Stomach smooth muscle (tissue), 2 donors: Measurements from ENCODE around the gene CLIC6.

Experiments
- H3K27ac ChIP-seq: one replicate; pipeline ENCODE4 v1.7.0; 2013; ENCODE audit warnings: mild to moderate bottlenecking, low read length, inconsistent platforms
- H3K27me3 ChIP-seq, 2 donors: one replicate each; pipeline ENCODE4 v1.7.0; 2013; ENCODE audit warnings: low read length in 2 of 2; ENCODE audit not compliant: insufficient read depth in 2 of 2, control insufficient read depth in 1 of 2
- H3K36me3 ChIP-seq, 2 donors: one replicate each; pipeline ENCODE4 v1.7.0; 2013; ENCODE audit warnings: low read length in 2 of 2; ENCODE audit not compliant: control insufficient read depth in 2 of 2, insufficient read depth in 2 of 2
- H3K4me1 ChIP-seq: one replicate; pipeline ENCODE4 v1.7.0; 2013; ENCODE audit warnings: low read length; ENCODE audit not compliant: control insufficient read depth, insufficient read depth
- H3K4me3 ChIP-seq, 2 donors: one replicate each; pipeline ENCODE4 v1.7.0; 2013; ENCODE audit warnings: low read length in 2 of 2
- H3K9ac ChIP-seq, 2 donors: one replicate each; pipeline ENCODE4 v1.7.0; 2013; ENCODE audit warnings: low read length in 2 of 2, mild to moderate bottlenecking in 1 of 2
- H3K9me3 ChIP-seq, 2 donors: one replicate each; pipeline ENCODE4 v1.7.0; 2013; ENCODE audit warnings: low read length in 2 of 2; ENCODE audit not compliant: control insufficient read depth in 2 of 2
- donor health status: healthy.
- donor health status: Pancreatic carcinoma.

CLIC6 gene

DNA sequence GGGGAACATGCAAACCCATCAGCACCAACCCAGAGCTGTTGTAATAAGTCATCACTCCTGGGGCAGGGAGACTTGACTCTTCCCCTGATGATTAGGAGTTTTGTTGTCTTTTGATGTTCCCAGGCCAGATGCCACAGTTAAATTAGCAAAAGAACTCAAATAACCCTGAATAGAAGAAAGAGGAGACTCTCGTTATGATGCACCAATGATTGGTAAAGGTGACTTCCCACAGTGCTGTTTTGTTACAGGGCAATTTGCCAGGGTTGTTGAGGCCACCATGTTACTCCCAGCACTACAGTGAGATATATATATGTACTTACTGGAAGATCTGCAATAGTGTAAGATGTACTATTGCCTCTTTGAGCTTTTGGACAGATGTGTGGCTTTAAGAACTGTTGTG is 29.5 kb upstream of the CLIC6 start:
- Histone ChIP-seq H3K27me3 (peaks cover 4 to 5% of the 10 kb centered on the region in 2 donors), H3K27ac (no peak overlapping the region), H3K4me1 (no peaks in the 10 kb centered on the region), H3K36me3 (no peaks in the 10 kb centered on the region), H3K9me3 (no peaks in the 10 kb centered on the region), H3K4me3 (no peak overlapping the region), H3K9ac (no peak overlapping the region)

DNA sequence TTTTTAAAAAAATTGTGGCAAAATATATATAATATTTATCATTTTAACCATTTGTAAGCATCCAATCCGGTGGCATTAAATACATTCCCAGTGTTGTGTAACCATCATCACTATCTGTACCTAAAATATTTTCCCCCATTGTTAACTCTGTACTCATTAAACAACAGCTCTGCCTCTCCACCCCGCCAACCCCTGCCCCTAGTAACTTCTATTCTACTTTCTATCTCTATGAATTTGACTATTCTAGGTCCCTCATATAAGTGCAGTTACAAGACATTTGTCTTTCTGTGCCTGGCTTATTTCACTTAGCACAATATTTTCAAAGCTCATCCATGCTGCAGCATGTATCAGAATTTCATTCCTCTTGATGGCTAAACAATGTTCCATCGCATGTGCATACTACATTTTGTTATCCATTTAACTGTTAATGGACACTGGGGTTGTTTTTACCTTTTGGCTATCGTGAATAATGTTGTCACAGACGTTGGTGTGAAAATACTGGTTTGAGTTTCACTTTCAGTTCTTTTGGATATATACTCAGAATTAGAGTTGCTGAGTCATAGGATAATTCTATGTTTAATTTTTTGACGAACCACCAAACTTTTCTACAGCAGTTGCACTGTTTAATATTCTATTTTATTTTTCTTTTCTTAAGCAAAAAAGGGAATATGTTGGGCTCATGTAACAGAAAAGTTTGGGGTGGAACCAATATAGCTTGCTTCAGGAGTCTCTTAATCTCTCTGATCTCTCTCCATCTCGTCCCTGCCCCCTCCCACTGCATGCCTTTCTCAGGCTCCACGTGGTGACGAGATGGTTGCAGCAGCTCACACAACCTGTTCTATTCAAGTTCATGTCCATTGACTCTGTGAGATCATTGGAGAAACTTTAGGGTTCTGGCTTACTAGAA is 28.7 kb upstream of the CLIC6 start:
- Histone ChIP-seq H3K9me3 (no peaks in the 10 kb centered on the region), H3K4me1 (no peaks in the 10 kb centered on the region), H3K27ac (no peak overlapping the region), H3K36me3 (no peaks in the 10 kb centered on the region), H3K27me3 (peaks cover 4% of the 10 kb centered on the region in 2 donors), H3K9ac (no peak overlapping the region), H3K4me3 (no peak overlapping the region)

DNA sequence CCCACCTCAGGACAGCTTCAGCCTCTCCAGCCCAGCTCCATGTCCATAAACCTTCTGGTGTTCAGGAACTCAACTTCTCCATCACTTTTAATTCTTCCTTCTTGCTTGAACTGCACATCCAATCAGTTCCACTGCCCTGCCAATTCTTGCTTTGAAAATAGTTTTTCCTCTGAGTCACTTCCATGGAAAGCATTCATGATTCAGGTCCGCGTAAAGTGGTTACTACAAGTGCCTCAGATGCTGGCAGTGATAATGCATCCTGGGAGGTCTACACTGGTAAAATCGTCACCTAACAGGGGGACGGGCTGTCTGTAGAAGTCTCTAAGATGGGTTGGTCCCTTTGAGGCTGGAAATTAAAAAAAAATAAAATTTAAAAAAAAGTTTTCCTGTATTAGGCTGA is 27.9 kb upstream of the CLIC6 start:
- Histone ChIP-seq H3K27ac (no peak overlapping the region), H3K4me1 (no peaks in the 10 kb centered on the region), H3K36me3 (no peaks in the 10 kb centered on the region), H3K4me3 (no peak overlapping the region), H3K9me3 (no peaks in the 10 kb centered on the region), H3K27me3 (peaks cover 0 to 4% of the 10 kb centered on the region in 2 donors), H3K9ac (no peak overlapping the region)

DNA sequence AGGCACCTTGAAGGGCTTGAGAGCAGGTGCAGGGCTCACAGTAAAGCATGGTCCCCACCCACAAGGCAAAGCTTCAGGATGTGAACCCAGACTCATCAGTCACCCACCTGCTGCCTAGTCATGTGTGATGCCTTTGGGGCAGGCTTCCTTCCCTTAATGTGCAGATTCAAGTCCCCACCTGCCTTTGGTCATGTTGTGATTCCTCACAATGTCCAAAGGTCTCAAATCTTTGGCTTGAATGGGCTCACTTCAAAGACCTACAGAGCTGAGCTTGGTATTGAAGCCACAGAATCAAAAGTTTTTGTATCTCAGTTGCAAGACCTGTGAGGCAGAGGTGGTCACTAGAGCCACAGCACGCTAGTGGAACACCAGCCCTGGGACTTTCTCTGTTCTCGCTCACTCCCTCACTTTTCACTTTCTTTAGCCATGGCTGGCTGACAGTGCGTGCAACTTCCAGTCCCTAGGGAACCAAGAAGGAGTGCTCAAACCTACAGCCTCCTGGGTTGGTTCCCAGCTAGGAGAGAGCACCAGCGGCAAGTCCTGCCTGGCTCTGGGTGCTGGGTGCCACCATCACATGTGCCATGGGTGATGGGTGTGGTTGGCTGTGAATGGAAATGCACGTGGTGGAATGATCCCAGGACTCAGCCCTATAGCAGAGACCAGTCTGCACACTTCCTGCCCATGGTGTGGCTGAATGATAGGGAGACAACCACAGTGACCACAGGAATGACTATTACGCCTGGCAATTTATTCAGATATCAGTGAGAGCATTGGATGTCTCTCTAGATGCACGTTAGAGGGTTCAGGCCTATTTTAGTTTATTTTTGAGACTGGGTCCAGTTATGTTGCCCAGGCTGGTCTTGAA is 26.4 kb upstream of the CLIC6 start:
- Histone ChIP-seq H3K9me3 (no peaks in the 10 kb centered on the region), H3K9ac (no peak overlapping the region), H3K4me3 (no peak overlapping the region), H3K27ac (no peak overlapping the region), H3K27me3 (peaks cover under 1 to 2% of the 10 kb centered on the region in 2 donors), H3K4me1 (no peaks in the 10 kb centered on the region), H3K36me3 (no peaks in the 10 kb centered on the region)

DNA sequence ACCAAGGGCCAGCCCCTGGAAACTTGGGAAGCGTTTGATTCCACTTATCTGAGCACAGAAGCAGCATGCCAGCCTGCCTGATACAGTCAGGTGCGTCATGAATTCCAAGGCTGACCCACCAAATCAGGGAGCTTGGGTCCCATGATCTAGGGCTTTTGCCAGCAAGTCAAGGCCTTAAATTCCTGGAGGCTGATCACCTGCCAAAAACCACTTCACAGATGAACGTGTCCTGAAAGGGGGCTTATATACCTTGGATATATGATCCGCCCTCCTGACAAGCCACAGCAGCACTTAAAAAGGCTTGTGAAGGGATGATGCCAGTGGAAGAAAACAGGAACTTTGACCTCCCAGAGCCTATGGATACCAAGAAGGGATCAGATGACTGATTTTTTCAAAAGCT is 24.0 kb upstream of the CLIC6 start:
- no peak overlapping the region for H3K27ac ChIP-seq

DNA sequence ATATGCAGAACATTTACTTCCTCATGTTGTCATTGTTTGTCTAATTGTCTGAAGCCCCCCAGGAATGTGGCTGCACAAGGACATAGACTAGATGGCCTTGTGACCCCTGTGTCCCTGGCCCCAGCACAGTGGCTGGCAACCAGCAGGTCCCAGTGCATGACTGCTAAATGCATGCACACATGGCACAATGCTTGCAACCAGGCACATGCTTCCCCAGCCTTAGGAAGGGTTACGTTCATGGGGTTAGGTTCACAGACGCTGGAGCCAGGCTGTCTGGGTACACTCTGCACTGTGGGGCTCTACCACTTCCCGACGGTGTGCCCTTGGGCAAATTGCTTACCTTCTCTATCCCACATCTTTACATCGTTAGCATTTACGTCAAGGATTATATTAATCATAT is 21.2 kb upstream of the CLIC6 start:
- Histone ChIP-seq H3K27me3 (peaks cover 7 to 10% of the 10 kb centered on the region in 2 donors), H3K36me3 (no peaks in the 10 kb centered on the region), H3K4me1 (no peaks in the 10 kb centered on the region), H3K9ac (no peak overlapping the region), H3K4me3 (no peak overlapping the region), H3K9me3 (peaks cover 6% of the 10 kb centered on the region in 2 donors), H3K27ac (no peak overlapping the region)

More for the DNA sequence above, 24.0 kb upstream of the CLIC6 start:
- H3K36me3 ChIP-seq = no peaks in the 10 kb centered on the region
- no peaks in the 10 kb centered on the region for H3K9me3 ChIP-seq
- no peaks in the 10 kb centered on the region for H3K4me1 ChIP-seq
- no peak overlapping the region for H3K9ac ChIP-seq
- no peak overlapping the region for H3K4me3 ChIP-seq
- H3K27me3 ChIP-seq = peaks cover 7 to 10% of the 10 kb centered on the region in 2 donors

DNA sequence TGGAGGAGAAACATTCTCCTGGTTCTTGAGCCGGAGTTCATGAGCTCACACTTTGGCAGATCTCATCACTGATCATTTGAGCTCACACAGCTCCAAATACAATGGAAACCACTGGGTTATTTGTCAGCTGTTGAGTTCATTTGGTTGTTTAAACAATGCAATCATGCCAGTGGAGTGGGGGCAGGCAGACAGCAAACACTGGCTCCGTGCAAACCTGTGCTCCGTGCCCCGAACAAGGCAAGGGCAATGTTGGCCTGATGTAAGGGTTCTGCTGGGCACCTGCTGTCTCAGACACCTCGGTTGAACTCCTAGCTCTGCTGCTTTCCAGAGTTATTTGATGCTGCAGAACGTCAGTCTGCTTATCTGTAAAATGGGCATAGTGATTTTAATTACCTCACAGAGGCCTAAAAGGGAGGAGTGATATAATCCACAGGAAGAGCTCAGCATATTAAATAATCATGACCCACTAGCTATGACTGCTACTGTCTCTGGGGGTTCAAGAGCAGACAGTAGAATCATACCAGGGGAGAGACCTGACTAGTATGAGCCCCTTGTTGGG is 20.0 kb upstream of the CLIC6 start:
- H3K27me3 ChIP-seq = peaks cover 7 to 10% of the 10 kb centered on the region in 2 donors
- H3K9me3 ChIP-seq = peaks cover 6 to 9% of the 10 kb centered on the region in 2 donors
- H3K36me3 ChIP-seq = no peaks in the 10 kb centered on the region
- H3K4me3 ChIP-seq = no peak overlapping the region
- no peaks in the 10 kb centered on the region for H3K4me1 ChIP-seq
- no peak overlapping the region for H3K27ac ChIP-seq
- H3K9ac ChIP-seq = no peak overlapping the region

DNA sequence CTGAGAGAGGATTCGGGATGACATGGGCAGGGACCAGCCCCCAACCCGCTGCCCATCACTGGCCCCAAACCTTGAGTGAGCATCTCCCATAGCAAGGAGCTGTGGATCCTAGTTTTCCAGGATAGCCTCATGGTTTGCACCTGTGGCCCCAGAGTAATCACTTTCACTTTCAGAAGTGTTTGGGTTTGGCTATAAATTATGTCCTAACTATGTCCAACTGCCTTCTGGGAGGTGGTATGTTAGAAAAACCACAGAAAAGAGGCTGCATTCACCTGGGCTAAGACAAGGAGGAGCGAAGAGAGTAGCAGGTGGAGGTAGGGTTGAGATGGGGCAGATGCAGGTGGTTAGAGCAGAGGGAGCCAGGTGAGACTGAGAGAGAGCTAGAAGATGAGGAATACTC is 19.4 kb upstream of the CLIC6 start:
- H3K9me3 ChIP-seq = peaks cover 6 to 9% of the 10 kb centered on the region in 2 donors
- H3K4me1 ChIP-seq = no peaks in the 10 kb centered on the region
- peaks cover 7 to 10% of the 10 kb centered on the region in 2 donors for H3K27me3 ChIP-seq
- H3K27ac ChIP-seq = no peak overlapping the region
- H3K36me3 ChIP-seq = no peaks in the 10 kb centered on the region
- H3K9ac ChIP-seq = no peak overlapping the region
- no peak overlapping the region for H3K4me3 ChIP-seq

DNA sequence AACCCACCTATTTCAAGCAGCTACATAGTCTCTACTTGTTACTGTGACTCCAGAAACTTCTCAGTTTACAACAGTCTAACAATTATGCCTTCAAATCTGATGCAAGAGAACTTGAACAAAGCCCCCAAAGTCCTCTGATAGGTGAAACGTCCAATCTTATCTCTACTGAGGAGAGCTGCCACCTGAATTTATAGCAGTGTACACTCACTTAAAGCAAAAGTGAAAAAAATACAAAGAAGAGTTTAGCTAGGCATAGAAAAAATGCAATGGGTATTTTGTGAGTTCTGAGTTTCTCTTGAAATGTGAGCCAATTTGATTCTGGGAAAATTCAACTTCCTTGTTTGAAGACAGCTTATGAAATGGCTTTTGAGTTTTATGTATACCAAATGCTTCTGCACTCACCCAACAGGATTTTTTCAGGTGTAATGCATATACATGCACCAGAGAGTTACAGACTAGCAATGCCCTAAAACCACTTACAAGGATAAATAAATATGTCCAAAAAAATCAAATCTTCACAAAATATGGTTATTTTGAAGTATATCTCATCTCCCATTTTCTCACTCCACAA is 17.8 kb upstream of the CLIC6 start:
- Histone ChIP-seq H3K9me3 (peaks cover 6 to 9% of the 10 kb centered on the region in 2 donors), H3K36me3 (no peaks in the 10 kb centered on the region), H3K4me1 (no peaks in the 10 kb centered on the region), H3K4me3 (no peak overlapping the region), H3K9ac (no peak overlapping the region), H3K27me3 (peaks cover 7 to 10% of the 10 kb centered on the region in 2 donors), H3K27ac (no peak overlapping the region)

DNA sequence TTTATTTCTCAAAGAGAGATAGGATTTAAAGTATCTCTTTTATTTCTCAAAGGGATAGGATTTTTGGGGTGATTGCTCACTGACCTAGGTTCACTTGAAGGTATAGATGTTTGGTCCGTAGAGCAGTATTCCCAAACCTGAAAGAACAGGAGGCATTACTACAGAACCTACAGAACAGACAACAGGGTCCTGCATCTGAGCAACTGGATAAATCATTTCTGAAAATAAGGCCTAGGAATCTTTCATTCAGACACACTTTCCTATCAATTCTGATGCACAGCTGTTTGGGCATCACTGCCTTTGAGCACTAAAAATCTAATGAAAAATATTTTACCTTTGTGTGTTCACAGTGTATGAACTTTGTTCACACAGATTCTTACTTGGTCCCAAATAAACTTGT is 17.2 kb upstream of the CLIC6 start:
- Histone ChIP-seq H3K9me3 (peaks cover 6 to 9% of the 10 kb centered on the region in 2 donors), H3K36me3 (no peaks in the 10 kb centered on the region), H3K27me3 (peaks cover 7 to 10% of the 10 kb centered on the region in 2 donors), H3K9ac (no peak overlapping the region), H3K4me1 (no peaks in the 10 kb centered on the region), H3K4me3 (no peak overlapping the region), H3K27ac (no peak overlapping the region)
